Trophoblast cell (in vitro differentiated cells and primary cell): ENCODE measurements around the gene GRK1.

Experiments
- DNase-seq, 2 donors: peaks; one replicate each; pipeline ENCODE4 v3.0.0-alpha.2; 2016
- H2AFZ ChIP-seq: 2 replicates; pipeline ENCODE4 v1.6.1; 2013; ENCODE audit warnings: low read length, moderate library complexity, mild to moderate bottlenecking; ENCODE audit not compliant: insufficient read depth, poor library complexity
- H2AK5ac ChIP-seq: 2 replicates; pipeline ENCODE4 v1.6.1; 2013; ENCODE audit warnings: mild to moderate bottlenecking, low read length
- H2BK120ac ChIP-seq: 2 replicates; pipeline ENCODE4 v1.6.1; 2013; ENCODE audit warnings: low read length, mild to moderate bottlenecking, moderate library complexity; ENCODE audit not compliant: insufficient read depth, poor library complexity
- H2BK12ac ChIP-seq: 2 replicates; pipeline ENCODE4 v1.6.1; 2013; ENCODE audit warnings: mild to moderate bottlenecking, low read length, moderate library complexity
- H2BK5ac ChIP-seq: 2 replicates; pipeline ENCODE4 v1.6.1; 2013; ENCODE audit warnings: low read length, low read depth, moderate library complexity, mild to moderate bottlenecking; ENCODE audit not compliant: poor library complexity
- H3K14ac ChIP-seq: 2 replicates; pipeline ENCODE4 v1.6.1; 2013; ENCODE audit warnings: mild to moderate bottlenecking, low read length
- H3K18ac ChIP-seq: 2 replicates; pipeline ENCODE4 v1.6.1; 2013; ENCODE audit warnings: mild to moderate bottlenecking, low read length
- H3K23ac ChIP-seq: 2 replicates; pipeline ENCODE4 v1.6.1; 2013; ENCODE audit warnings: low read length
- H3K27ac ChIP-seq: 2 replicates; pipeline ENCODE4 v1.5.1; 2013; ENCODE audit warnings: low read depth, mild to moderate bottlenecking, inconsistent platforms, low read length, moderate library complexity
- H3K27me3 ChIP-seq: 2 replicates; pipeline ENCODE4 v1.6.1; 2013; ENCODE audit warnings: inconsistent platforms, mild to moderate bottlenecking, low read length, moderate library complexity; ENCODE audit not compliant: insufficient read depth
- H3K36me3 ChIP-seq, 2 experiments: 1 replicate in 1 of 2; 2 replicates in 1 of 2; pipeline ENCODE4 v1.6.1; 2013; ENCODE audit warnings: low read length in 2 of 2, mild to moderate bottlenecking in 2 of 2, moderate library complexity in 1 of 2; ENCODE audit not compliant: insufficient read depth in 2 of 2, control insufficient read depth in 1 of 2
- H3K4ac ChIP-seq: 2 replicates; pipeline ENCODE4 v1.6.1; 2013; ENCODE audit warnings: low read depth, mild to moderate bottlenecking, low read length, moderate library complexity
- H3K4me1 ChIP-seq, 2 experiments: 1 replicate in 1 of 2; 2 replicates in 1 of 2; pipeline ENCODE4 v1.6.1; 2013; ENCODE audit warnings: low read length in 2 of 2, mild to moderate bottlenecking in 2 of 2, moderate library complexity in 1 of 2; ENCODE audit not compliant: insufficient read depth in 2 of 2, control insufficient read depth in 1 of 2
- H3K4me2 ChIP-seq: 2 replicates; pipeline ENCODE4 v1.6.1; 2013; ENCODE audit warnings: inconsistent platforms, mild to moderate bottlenecking, low read length, moderate library complexity
- H3K4me3 ChIP-seq: 2 replicates; pipeline ENCODE4 v1.5.1; 2013; ENCODE audit warnings: mild to moderate bottlenecking, low read depth, low read length, inconsistent platforms
- H3K79me1 ChIP-seq: one replicate; pipeline ENCODE4 v1.6.1; 2013; ENCODE audit warnings: low read length
- H3K79me2 ChIP-seq: 2 replicates; pipeline ENCODE4 v1.6.1; 2013; ENCODE audit warnings: low read length, mild to moderate bottlenecking; ENCODE audit not compliant: control insufficient read depth, insufficient read depth, poor library complexity
- H3K9ac ChIP-seq: 2 replicates; pipeline ENCODE4 v1.6.1; 2013; ENCODE audit warnings: mild to moderate bottlenecking, low read length
- H3K9me3 ChIP-seq: 2 replicates; pipeline ENCODE4 v1.6.1; 2013; ENCODE audit warnings: low read depth, mild to moderate bottlenecking, control low read depth, inconsistent platforms, low read length; ENCODE audit not compliant: insufficient read depth
- H4K12ac ChIP-seq: 2 replicates; pipeline ENCODE4 v1.6.1; 2013; ENCODE audit warnings: low read depth, mild to moderate bottlenecking, low read length, moderate library complexity
- H4K8ac ChIP-seq: 2 replicates; pipeline ENCODE4 v1.6.1; 2013; ENCODE audit warnings: low read depth, mild to moderate bottlenecking, low read length, moderate library complexity
- H4K91ac ChIP-seq: one replicate; pipeline ENCODE4 v1.6.1; 2013; ENCODE audit warnings: low read depth, mild to moderate bottlenecking, low read length, moderate library complexity
- WGBS: extraction: QIAGEN DNeasy Blood & Tissue Kit; methylation state at CpG from one replicate; pipeline ENCODE4 v1.1.7; 2013; ENCODE audit warnings: missing lambda C conversion rate; ENCODE audit not compliant: insufficient read length, insufficient coverage; ENCODE audit errors: extremely low coverage; 5-methylcytosine and 5-hydroxymethylcytosine counted together

GRK1 gene

DNA sequence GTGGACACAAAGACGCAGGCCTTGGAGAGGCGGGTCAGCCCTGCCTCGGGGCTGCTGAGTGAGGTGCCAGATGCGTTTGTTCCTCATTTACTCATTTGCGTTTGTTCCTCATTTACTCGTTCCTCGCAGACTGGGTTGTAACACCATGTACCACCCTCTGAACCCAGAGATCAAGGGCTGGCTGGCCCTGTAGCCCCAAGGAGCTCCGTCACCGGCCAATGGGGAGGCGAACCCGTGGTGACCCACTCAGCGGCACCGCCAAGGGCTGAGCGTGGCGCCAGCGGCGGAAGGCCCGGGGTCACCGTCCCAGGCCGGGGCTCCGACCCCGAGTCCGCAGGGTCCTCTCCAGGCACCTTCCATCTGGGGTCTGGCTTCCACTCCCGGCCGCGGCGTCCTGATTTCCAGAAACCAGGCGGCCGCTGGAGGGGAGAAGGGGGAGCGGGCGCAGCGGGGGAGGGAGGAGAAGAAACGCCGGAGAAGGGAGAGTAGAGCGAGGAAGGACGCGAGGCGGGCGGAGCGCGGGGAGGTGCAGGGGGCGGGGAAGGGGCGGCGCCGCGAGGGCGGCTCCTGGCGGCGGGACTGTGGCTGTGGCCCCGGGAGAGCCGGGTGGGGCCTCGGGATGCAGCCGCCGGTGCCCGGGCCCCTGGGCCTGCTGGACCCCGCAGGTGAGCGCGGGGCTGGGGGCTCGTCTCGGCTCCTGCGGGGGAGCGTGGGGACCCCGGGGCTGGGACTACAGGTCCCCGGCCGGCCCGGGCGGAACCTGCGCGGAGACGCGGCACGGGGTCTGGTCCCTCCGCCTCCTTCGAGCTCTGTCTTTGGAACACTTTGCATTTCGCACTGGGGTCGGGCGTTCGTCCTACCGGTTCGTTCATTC is 91.9 kb downstream of the GRK1 start, which contains the start of gene TMEM255B:
TSS of gene TMEM255B (plus strand) at position 576 of the 874 bp plus-strand sequence. CDS start at position 620, 44 bp downstream.
- Histone ChIP-seq H3K79me1 (peaks cover 4% of the 10 kb centered on the region), H3K23ac (no peak within 1 kb of the TSS), H2BK12ac (no peak within 1 kb of the TSS), H3K36me3 (no peaks in the 10 kb centered on the region), H3K4me2 (peak within 1 kb of the TSS; percentile 93), H4K91ac (no peak within 1 kb of the TSS), H3K14ac (peak within 1 kb of the TSS; percentile 9), H2BK5ac (no peak within 1 kb of the TSS), H4K8ac (peak within 1 kb of the TSS; percentile 76), H3K27ac (no peak within 1 kb of the TSS), H3K27me3 (no peaks in the 10 kb centered on the region), H3K4me3 (peak within 1 kb of the TSS; percentile 67), H3K4me1 (peaks cover 0 to 11% of the 10 kb centered on the region in 2 experiments), H3K79me2 (peaks cover 2% of the 10 kb centered on the region), H2AFZ (peak within 1 kb of the TSS; percentile 64), H4K12ac (no peak within 1 kb of the TSS), H3K4ac (no peak within 1 kb of the TSS), H2BK120ac (peak within 1 kb of the TSS; percentile 77), H3K9me3 (no peaks in the 10 kb centered on the region), H3K9ac (no peak within 1 kb of the TSS), H2AK5ac (no peak within 1 kb of the TSS), H3K18ac (no peak within 1 kb of the TSS)
- peak; percentile 7 to 41 for DNase-seq
- WGBS: no CpG with 5 or more reads among the region's 80 CpGs

- Histone ChIP-seq H3K23ac (no peak overlapping the region), H4K91ac (no peak overlapping the region), H3K18ac (no peak overlapping the region), H4K8ac (no peak overlapping the region), H2BK12ac (no peak overlapping the region), H3K27me3 (no peaks in the 10 kb centered on the region), H3K4me1 (peaks cover 0 to 11% of the 10 kb centered on the region in 2 experiments), H3K79me2 (peaks cover 2% of the 10 kb centered on the region), H3K9ac (no peak overlapping the region), H3K4me3 (peak overlapping the region; percentile 56), H3K4me2 (peak overlapping the region; percentile 93), H3K9me3 (no peaks in the 10 kb centered on the region), H2AK5ac (no peak overlapping the region), H2BK120ac (no peak overlapping the region), H4K12ac (no peak overlapping the region), H3K27ac (no peak overlapping the region), H2BK5ac (no peak overlapping the region), H3K14ac (no peak overlapping the region), H3K79me1 (peaks cover 4% of the 10 kb centered on the region), H3K36me3 (no peaks in the 10 kb centered on the region), H3K4ac (no peak overlapping the region), H2AFZ (no peak overlapping the region)
- no peak for DNase-seq
- WGBS: no CpG with 5 or more reads among the region's 26 CpGs
These were observed 92.6 kb downstream of the GRK1 start for GRCh38 chr13:113759525-113760137.

GRCh38 chr13:113761136-113761535 is 94.1 kb downstream of the GRK1 start:
- no peak overlapping the region for H2BK5ac ChIP-seq
- H3K18ac ChIP-seq: no peak overlapping the region

GRCh38 chr13:113762075-113762474 is 95.1 kb downstream of the GRK1 start:
- Histone ChIP-seq H2AK5ac (no peak overlapping the region), H3K79me1 (peaks cover 4% of the 10 kb centered on the region), H3K4ac (no peak overlapping the region), H3K9me3 (no peaks in the 10 kb centered on the region), H3K4me2 (no peak overlapping the region), H2AFZ (no peak overlapping the region), H3K9ac (no peak overlapping the region), H3K23ac (no peak overlapping the region), H4K8ac (no peak overlapping the region), H3K27me3 (no peaks in the 10 kb centered on the region), H3K79me2 (peaks cover 2% of the 10 kb centered on the region), H2BK12ac (no peak overlapping the region), H3K4me1 (peaks cover 0 to 11% of the 10 kb centered on the region in 2 experiments), H3K14ac (no peak overlapping the region), H2BK5ac (no peak overlapping the region), H4K91ac (no peak overlapping the region), H3K18ac (no peak overlapping the region), H3K36me3 (no peaks in the 10 kb centered on the region), H4K12ac (no peak overlapping the region), H2BK120ac (no peak overlapping the region), H3K4me3 (no peak overlapping the region), H3K27ac (no peak overlapping the region)
- peak in 1 of 2 donors; percentile 16 for DNase-seq
- WGBS: no CpG with 5 or more reads among the region's 2 CpGs

More at GRCh38 chr13:113761136-113761535, 94.1 kb downstream of the GRK1 start:
- Histone ChIP-seq H2AFZ (no peak overlapping the region), H2AK5ac (no peak overlapping the region), H3K79me2 (peaks cover 2% of the 10 kb centered on the region), H4K8ac (no peak overlapping the region), H3K27ac (no peak overlapping the region), H3K14ac (no peak overlapping the region), H2BK12ac (no peak overlapping the region), H3K4me1 (peaks cover 0 to 11% of the 10 kb centered on the region in 2 experiments), H2BK120ac (no peak overlapping the region), H4K12ac (no peak overlapping the region), H3K9ac (no peak overlapping the region), H3K27me3 (no peaks in the 10 kb centered on the region), H3K9me3 (no peaks in the 10 kb centered on the region), H3K79me1 (peaks cover 4% of the 10 kb centered on the region), H3K23ac (no peak overlapping the region), H3K4ac (no peak overlapping the region), H4K91ac (no peak overlapping the region), H3K36me3 (no peaks in the 10 kb centered on the region), H3K4me2 (no peak overlapping the region), H3K4me3 (no peak overlapping the region)
- no CpG with 5 or more reads among the region's 7 CpGs for WGBS
- DNase-seq: no peak
